ENCODE measurements around the gene PON2.
"Not testable (repeated sequence)": the region's sequence is repeated elsewhere in the genome, so short reads cannot be mapped to it uniquely, and the experiment has no call there.

Gene PON2

DNA sequence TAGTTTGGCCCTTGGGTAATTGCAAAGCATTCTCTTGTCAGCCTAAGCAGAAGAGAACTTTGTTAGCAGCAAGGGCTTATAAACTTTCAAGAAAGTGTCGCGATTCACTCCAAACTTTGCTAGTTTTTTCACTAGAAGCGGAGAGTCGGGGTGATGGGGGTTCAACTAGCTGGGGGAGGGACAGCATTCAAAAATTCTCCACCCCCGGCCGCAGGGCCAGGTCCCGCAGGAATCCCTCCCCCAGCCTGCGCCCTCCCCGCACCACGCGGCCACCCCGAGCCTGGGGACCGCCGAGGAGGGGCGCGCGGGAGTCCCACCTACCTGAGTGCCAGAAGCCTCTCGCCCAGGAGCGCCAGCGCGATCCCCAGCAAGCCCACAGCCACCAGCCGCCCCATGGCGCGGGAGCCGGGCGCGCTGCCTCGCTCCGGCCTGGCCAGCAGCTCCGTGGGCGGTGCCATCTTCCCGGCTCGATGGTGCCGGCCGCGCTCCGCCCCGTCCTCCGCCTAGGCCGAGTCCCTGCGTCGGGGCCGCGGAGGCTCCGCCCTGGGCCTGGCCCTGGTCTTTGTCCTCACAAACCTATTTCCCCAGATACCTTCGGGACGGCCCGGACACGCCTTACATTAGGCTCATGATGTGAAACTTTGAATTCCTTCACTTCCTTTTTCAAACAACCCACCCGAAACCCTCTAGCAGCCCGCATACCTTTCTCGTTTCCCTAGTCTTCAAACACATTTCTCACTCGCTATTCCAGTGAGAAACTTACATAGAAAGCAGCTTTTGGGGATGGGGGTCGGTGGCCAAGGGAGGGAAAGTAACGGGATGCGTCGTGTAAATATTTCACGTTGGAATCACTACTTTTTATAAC is at the start of gene PON2:
TSS of gene PON2 (minus strand) at position 472 of the 865 bp plus-strand sequence. CDS start at position 395, 77 bp downstream.
- peak; percentile 47 to 52 for DNase-seq

DNA sequence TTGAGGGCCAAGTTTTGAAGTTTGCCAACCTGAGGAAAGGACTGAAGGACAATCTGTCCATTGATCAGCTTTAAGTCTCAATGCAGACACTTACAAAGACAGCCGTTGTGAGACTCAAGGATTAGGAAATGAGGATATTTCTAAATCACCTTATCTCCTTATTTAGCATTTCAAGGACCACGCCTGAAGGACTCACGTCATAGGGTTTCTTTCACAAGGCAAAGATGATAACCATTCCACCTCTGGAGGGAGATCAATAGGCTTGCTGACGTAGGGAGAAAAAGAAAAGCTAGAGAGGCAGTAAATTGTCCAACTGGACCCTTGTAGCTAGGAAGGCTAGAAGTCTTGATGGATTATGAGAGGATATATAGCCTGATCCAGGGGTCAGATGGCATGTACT is 47.6 kb upstream of the PON2 start:
- no peak for DNase-seq

DNA sequence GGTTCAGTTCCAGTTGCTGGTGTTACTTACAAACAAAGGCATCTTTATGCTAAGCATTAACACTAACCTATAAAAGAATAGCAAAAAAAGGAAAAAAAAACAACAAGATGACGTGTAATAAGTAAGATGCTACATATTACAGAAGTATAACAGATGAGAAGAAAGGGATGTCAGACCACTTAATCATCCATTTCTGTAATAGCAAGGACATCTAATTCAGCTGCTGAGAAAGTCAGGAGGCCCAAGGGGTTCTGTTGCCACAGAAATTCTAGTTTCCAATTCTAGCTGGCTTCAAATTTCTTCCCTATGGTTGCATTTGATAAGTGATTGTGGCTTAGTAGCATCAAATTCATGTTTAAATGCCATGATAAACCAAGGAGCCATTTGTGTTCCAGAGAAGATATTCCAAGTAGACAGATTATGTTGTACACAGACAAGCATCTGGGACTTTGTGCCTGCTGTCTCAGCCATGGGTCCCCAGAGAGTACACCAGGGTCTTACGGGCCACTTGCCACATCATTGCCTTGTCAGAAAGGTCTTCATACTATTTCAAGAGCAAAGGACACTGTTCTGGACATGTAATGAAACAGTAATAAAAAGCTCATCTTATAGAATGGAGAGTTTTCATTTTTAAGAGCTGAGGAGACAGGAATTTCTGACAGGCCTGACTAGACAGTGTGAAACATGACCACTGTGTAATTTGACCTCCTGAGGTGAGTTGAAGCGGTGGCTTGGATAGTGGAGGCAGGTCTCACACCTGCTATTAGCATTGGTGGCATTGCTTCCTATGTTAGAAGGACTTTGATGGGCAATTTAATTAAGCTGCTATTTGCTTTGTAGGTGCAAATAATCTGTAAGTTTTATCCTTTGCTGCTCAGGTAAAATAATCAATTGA is 46.7 kb upstream of the PON2 start:
- no peak for DNase-seq

DNA sequence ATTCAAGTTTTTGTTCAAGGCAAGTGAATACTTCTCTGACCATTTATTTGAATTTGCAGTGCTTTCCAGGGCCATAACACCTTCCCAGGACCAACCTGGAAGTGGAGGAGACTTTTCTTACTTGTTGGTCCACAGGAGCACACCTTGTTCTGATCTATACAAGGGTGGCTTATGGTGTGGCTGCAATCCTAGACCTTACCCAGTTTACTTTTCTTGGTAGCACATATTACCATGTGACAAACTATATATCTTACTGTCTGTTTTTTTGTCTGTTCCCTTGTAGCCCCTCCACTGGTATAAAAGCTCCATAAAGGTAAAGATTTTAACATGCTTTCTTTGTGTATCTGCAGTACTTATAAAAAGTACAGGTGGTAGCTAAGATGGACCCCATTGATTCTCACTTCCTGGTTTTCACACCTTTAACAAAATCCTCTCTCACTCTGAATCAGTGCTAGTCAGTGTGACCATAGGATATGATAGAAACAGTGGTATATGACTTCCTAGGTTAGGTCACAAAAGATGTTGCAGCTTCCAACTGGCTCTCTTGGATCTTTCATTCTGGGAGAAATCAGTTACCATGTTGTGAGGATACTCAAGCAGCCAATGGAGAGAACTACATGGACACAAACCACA is 45.3 kb upstream of the PON2 start:
- DNase-seq, result no peak

DNA sequence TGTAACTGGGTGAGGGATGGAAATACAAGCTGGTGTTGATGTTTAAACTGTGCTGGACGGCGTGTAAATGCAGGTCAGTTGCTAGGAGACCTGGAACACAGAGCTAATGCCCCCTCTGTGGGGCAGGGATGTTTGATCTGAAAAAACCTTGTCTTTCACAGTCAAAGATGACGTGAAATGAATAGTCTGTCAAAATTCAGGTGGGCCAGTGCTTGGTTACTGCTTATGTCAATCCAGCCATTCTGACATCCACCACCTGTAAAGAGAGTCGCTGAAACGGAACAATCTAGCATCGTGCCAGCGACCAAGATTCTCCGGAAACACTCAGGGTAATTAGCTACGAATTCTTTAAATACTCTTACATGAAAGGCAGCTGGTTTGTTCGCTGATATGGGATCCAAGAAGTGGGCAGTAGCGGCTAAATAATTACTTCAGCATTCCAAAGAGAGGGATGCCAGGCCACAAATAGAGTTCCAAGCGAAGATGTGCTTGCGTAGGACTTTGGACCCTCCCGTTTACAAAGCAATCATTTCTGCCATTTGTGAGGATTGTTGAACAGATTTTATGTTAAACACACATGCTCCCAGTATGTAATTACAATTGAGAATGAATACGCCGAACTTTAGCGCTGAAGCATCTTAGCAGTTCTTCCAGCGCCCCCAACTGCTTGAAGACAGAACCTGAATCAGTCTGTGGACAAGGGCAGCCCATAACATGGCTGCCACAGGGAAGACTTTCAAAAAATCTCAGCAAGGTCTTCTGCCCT is 43.6 kb upstream of the PON2 start:
- no peak for DNase-seq

DNA sequence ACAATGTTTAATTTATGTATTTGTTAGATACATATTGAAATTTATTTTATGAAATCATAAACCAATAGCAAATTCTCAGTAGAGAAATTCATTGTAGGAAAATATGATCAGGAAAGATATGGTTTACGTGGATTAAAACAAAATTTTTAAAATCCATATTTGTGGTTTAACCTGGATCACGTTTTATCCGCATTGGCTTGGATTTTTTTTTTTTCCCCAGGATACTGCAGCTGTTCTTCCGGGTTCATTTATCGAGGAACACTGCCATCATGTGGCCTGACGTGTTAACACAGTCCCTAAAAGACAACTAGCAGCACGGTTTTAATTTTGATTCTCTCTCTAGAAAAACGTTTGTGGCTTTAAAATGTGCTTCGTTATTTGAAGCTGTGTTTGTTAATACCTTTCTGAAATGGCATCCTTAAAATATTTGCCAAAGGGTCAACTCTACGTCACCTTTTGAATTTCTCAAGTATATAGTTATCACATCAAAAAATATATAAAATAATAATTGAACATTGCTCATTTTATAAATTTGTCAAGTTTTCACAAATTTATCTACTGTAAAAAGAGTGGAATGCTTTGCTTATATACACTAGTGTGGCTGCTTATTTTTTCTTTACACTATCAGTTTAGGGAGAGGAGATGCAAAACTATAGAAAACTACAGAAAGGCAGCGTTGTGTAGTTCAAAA is 42.2 kb upstream of the PON2 start:
- DNase-seq, result peak; percentile 53 to 55

DNA sequence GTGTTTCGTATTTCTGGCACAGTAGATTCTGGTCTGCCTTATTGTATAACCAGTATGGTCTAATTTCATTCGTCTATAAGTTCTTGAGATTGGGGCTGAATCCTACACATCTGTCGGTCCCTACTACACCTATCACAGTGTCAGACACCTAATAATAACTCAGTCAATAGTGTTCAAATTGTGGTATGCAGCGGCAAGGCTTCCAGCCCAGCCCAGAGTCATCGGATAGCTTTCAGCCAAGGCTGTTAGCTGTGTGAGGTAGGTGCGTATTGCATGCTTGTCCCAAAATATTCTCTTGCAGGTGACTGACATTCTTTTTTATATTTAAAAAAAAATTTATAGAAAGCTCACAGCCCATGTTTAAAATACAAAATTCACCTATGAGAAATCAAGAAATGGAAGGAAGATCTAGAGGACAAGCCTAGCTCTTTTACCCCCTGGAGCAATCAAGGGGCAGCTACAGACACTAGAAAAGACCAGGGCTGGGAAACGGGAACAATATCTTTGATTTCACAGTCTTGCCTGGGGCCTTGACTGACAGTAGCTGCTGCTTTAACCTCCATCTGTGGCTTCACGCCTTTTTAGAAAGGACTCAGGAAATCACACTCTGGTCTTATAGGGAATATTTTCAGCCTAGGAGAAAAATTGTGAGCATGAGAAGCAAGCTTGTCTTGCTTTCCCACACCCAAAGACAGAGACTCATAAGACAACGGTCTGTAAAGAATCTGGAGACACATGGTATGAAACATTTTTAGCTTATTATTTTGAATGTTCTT is 41.4 kb upstream of the PON2 start:
- no peak for DNase-seq

DNA sequence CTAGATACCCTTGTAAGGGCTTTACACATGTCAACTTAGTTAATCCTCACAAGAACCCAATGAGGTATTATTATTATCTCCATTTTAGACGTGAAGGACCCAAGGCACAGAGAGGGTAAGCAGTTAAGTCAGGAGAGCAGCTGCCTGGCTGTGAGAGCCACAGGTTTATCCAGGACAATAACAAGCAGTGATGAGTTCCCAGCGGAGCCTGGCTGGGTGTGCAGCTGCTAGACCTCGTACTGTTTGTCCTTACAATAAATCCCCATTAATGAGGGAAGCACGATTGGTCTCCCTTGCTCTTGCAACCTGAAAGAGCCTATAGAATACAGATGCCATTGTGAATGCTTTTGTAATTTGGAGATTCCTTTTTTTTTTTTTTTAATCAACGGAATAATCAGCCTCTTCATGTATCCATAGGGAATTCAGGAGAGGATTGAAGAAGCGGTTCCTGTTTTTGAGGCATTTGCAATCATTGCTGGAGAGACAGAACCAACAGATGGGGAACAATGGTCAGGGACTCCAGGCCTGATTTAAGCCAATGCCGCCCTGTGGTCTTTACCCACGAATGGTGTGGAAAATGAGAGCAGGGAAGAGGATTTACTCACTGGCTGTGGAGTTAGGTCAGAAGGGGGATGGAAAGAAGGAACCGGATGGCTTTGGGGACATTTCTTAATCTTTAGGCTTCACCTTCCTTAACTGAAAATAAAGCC is 38.6 kb upstream of the PON2 start:
- no peak for DNase-seq

DNA sequence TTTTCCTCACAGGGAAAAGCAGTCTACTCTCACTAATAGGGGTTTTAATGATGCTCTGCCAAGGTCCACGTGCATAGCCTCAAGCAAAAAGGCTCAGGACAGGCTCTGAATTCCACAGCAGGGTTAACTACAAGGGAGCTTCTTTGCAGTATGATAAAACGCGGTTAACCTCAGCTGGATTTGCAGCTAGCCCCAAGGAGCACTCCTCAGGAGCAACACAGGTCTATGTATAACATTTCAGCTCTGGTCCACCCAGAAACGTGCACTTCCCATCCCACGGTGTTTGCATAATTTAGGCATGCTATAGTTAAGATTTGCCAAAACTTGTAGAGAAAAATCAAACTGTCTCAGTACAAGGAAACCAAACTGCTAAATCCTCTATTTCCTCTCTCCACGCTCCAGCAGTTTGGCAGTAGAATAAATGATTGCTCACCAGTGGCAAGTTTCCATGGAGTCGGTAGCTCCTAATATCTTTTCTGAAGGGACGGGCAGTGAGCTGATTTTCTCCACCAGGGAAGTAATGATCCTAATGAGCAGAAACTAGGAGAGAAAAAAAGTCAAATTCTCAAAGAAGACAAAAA is 37.8 kb upstream of the PON2 start:
- DNase-seq, result no peak

DNA sequence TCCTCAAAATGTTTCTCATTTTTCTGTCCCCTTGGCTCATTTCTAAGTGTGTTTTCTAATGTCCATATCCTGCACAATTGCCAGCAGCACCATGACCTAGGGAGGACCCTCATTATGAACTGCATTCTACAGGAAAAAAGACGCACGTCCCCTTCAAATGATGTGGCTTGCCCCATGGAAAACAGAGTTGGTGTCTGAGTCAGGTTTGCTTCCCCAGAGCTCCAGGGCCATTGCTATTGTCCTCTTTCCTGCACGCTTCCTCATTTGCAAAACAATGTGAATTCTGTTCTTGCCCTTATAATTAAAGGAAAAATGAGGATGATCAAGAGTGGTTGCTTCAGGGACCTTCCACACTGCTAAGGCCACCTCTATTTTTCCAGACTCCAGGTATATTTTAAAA is 36.2 kb upstream of the PON2 start:
- DNase-seq, result no peak

DNA sequence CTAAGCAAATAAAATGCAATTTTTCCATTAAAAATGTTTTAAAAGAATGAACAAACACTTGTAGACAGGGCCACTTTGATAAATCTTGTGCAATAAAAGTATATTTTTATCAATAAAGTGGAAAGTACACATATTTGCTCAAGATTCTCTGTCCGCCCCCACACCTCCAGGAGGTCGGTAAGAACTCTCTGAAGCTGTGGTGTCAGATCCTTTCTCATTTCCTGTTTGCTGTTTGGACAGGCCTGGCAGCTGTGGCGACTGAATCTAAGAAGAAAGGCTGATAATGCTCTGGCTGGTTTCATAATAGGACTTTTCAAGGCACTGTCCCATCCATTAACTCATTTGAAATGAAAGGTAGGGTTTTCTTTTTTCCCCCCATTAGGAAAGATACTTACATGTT is 35.6 kb upstream of the PON2 start:
- no peak for DNase-seq

DNA sequence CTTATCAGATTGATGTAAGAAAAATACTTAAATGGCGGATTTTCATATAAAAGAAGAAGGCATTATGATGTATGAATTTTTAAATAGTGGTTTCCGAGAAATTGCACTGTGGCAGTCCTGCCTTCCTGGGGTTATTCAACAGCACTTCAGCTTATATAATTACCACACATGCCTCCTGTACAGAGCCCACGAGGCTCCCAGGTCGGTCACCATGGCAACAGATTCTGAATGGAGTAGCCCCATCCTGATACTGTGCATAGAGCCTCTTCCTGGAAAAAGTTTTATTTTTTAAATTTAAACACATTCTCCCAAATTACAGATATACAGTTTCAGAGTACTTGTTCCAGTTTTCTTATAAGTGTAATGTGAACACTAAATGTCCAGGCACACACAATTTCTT is 35.0 kb upstream of the PON2 start:
- DNase-seq, result no peak

DNA sequence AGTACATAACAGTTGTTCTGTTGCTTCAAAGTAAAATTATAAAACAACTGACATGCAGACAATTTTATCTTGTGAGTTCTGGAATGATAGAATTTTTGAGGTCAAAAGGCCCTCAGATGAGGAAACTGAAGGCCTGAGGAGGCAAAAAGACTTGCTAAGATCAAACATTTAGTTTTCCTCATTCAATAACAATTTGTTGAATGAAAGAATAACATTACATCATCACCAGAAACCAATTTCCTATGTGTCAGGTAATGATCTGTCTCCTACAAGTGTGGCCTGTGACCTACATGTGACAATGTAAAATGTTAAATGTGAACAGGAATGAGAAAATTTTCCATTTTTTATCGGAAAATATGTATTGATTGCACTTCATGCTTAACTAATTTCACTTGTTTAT is 34.4 kb upstream of the PON2 start:
- no peak for DNase-seq

DNA sequence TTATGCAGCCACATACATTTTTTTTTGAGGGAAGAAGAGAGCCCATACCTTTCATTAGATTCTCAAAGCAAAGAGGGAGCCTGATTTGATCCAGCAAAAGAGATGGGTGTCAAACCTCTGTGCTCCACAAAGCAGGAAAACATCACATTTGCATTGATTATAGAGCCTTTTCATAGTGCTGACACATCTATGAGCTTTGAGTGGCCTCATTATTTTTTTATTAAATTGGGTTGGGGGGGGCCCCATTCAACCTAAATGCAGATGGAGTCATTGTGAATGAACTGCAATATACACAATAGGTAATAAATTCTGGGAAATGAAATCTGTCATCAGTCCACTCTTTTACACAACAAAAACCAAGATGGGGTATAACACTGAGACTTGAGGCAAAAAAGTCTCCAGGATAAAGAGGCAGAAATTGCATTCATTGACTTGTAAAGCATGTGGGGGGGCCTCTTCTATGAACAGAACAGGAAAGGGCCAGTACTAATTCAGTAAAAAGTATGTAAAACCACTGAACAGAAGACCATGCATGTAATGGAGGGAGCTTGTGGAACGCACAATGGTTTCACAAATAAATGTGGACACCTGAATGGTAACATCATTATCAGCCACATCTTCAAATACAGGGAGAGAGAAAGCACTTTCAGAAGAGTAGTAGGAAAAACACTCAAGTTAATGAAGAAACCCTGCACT is 33.2 kb upstream of the PON2 start:
- DNase-seq, result no peak

DNA sequence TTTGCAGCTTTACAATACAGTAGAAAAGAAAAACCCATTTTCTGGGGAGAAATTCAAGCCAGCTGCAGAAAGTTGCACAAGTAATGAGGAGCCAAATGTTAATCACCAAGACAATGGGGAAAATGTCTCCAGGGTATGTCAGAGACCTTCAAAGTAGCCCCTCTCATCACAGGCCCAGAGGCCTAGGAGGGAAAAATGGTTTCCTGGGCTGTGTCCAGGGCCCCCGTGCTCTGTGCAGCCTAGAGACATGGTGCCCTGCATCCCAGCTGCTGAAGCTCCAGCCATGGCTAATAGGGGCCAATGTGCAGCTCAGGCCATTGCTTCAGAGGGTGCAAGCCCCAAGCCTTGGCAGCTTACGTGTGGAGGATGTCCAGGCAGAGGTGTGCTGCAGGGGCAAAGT is 25.8 kb upstream of the PON2 start:
- DNase-seq, result not testable (repeated sequence)

DNA sequence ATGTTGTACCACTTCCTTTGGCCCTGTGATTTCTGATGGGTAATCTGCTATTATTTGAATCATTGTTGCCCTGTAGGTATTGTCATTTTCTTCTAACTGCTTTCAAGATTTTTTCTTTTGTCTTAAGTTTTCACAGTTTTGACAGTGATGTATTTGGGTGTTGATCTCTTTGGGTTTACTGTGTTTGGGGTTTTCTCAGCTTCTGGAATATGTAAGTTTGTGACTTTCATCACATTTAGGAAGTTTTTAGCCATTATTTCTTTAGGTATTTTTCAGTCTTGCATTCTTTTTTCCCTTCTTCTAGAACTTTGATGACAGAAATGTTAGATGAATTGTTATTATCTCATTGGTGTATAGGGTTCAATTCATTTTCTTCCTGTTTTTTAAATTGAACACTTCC is 23.1 kb upstream of the PON2 start:
- no peak for DNase-seq

DNA sequence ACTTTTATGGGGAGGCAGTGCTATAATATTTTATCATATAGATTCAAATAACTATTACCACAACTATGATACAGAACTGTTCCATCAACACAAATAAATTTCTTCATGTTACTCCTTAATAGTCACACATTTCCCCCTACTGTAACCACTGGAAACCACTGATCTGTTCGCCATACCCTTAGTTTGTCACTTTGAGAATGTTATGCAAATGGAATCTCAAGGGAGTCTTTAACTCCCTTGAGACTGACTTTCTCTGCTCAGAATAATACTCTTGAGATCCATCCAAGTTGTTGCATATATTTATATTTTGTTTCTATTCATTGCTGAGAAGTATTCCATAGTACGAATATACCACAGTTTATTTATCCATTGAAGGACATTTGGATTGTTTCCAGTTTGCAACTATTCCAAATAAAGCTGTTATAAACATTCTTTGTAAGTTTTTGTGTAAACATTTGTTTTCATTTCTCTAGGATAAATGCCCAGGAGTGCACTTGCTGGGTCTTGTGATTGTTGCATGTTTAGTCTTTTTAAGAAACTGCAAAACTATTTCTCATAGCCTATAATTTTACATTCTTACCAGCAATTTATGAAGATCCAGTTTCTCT is 19.7 kb upstream of the PON2 start:
- DNase-seq, result no peak

DNA sequence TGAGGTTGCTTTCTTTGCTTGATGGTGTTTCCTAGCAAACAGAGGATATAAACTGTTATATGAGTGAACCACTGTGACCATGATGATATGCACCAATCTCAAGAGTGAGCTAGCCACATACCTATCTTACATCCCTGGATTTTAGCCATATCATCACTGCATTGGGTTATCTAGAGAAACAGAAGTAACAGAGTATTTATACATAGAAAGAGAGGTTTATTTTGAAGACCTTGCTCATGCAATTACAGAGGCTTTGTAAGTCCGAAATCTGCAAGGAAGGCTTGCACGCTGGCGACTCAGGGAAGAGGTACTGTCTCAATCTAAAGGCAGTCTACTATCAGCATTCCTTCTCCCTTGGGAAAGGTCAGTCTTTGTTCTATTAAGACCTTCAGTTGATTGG is 11.8 kb upstream of the PON2 start:
- DNase-seq, result no peak

DNA sequence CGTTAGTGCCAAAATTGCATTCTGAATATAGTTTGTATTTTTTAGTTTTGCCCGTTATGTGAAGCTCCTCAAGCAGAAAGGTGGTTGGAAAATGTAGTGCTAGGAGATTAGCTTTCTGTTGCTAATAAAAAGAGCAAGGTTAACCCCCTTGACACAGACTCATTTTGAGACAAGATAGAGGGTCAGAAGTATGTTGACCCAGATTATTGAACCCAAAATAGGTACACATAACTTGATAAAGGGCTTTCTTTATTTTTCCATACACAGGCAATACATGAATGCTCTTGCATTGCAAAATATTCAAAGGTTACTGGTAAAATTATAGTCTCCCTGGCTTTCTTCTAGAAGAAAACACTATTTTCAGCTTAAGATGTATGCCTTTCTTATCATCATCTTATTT is 10.0 kb upstream of the PON2 start:
- no peak for DNase-seq

Data from activated CD4-positive, alpha-beta T cell treated with anti-CD3 and anti-CD28 coated beads, Interleukin-2, amount 50 U/mL, for 48 hours (primary cell).